ENCODE measurements around the gene TMIGD1. TPM values are rescaled to one million over a fixed set of nuclear protein-coding genes. Genes with fewer than 3 reads are reported as not detected.

The TMIGD1 gene
- total and polyA plus RNA-seq, 2 donors (not counting 3 experiments of a cell fraction or from before 2014, with no cell fraction given): not detected

- no peaks in the 10 kb centered on the region for H3K4me1 ChIP-seq (ENCODE audit: control insufficient read depth, extremely low read depth, insufficient read depth, low read length)
- TF ChIP-seq POLR2AphosphoS5 (IDR thresholded peaks at IDR 0.05; ENCODE audit: insufficient read depth, low read depth, low read length) (no peak), MAX (IDR thresholded peaks at IDR 0.05; ENCODE audit: insufficient read depth, insufficient read length) (no peak), CTCF (IDR thresholded peaks at IDR 0.05; ENCODE audit: extremely low read depth in 1 of 2, insufficient read depth in 1 of 2, low read depth in 1 of 2, low read length in 2 of 2) (no peak), GATA2 (IDR thresholded peaks at IDR 0.05; ENCODE audit: insufficient read depth, insufficient read length, low read depth, low read length) (no peak), JUN (IDR thresholded peaks at IDR 0.05; ENCODE audit: borderline replicate concordance, insufficient read depth, insufficient read length, low read depth) (no peak), FOS (IDR thresholded peaks at IDR 0.05; ENCODE audit: borderline replicate concordance, insufficient read depth, low read length) (no peak), EZH2 (IDR thresholded peaks at IDR 0.05; ENCODE audit: borderline replicate concordance, low read depth, low read length, severe bottlenecking) (no peak)
- H3K27me3 ChIP-seq (ENCODE audit: control insufficient read depth in 2 of 2, insufficient read depth in 2 of 2, low read length in 2 of 2): peaks cover 0 to 5% of the 10 kb centered on the region in 2 experiments
- ChIA-PET POLR2A (no interaction called here), CTCF (interaction anchor here (1.2 kb wide), 1 partner anchor 15 kb away, joined by 4 read pairs; no protein-coding TSS in a partner anchor)
- H3K27ac ChIP-seq (ENCODE audit: insufficient read depth, low read depth, low read length): no peak overlapping the region
- no peak for FAIRE-seq
- no peak overlapping the region for H3K9ac ChIP-seq (replicated peaks; ENCODE audit: extremely low read depth, insufficient read depth, low read length)
- no peaks in the 10 kb centered on the region for H3K36me3 ChIP-seq (ENCODE audit: control insufficient read depth in 2 of 2, extremely low read depth in 1 of 2, insufficient read depth in 2 of 2, low read length in 2 of 2)
- H3K79me2 ChIP-seq (ENCODE audit: control insufficient read depth, insufficient read depth, low read length): no peaks in the 10 kb centered on the region
- H3K4me3 ChIP-seq (replicated peaks in 1 of 3; ENCODE audit: insufficient read depth in 1 of 3, low read depth in 1 of 3, low read length in 3 of 3): no peak overlapping the region
- H3K4me2 ChIP-seq (ENCODE audit: insufficient read depth, low read length): no peak overlapping the region
- no peak for DNase-seq (ENCODE audit: low read depth, low spot score)
- dilution Hi-C loops (cut with MboI; ENCODE audit: extremely low pct_ligation_motif_present, low sequenced_read_pairs): no loop called here
- H4K20me1 ChIP-seq (replicated peaks; ENCODE audit: control insufficient read depth, extremely low read depth, insufficient read depth, low read length): no peaks in the 10 kb centered on the region
- no peaks in the 10 kb centered on the region for H3K9me1 ChIP-seq (replicated peaks; ENCODE audit: control insufficient read depth, extremely low read depth, insufficient read depth, low read length)
- intact Hi-C loops (cut with micrococcal nuclease): no loop called here
- no TSS peak for BruUV-seq (replicated peaks)
- H3K9me3 ChIP-seq (replicated peaks; ENCODE audit: control insufficient read depth, insufficient read depth, low read length): no peaks in the 10 kb centered on the region
- no peak overlapping the region for H2AFZ ChIP-seq (ENCODE audit: low read depth, low read length)
These were observed 12.5 kb downstream of the TMIGD1 start for GRCh38 chr17:30321314-30321713.
